Keratinocyte (primary cell): ENCODE measurements around the gene CRLF2. TPM values are rescaled to one million over a fixed set of nuclear protein-coding genes. Genes with fewer than 3 reads are reported as not detected.

Experiments used
- DNase-seq: peaks from one replicate; pipeline ENCODE4 v3.0.0-alpha.2; 2011; ENCODE audit warnings: low read depth, missing footprints, low spot score
- FAIRE-seq: peaks from 2 replicates; lab custom pipeline; 2011; peaks lifted over from hg19 to GRCh38; lab: Jason Lieb, UNC
- H2AFZ ChIP-seq: 2 replicates; pipeline ENCODE4 v1.6.0; 2012; ENCODE audit warnings: low read length, control low read depth, inconsistent platforms; ENCODE audit not compliant: control insufficient read depth
- H3K27ac ChIP-seq: 2 replicates; pipeline ENCODE4 v1.5.1; 2011; ENCODE audit warnings: low read length; ENCODE audit not compliant: control insufficient read depth, insufficient read depth
- H3K27me3 ChIP-seq: 3 replicates; pipeline ENCODE4 v1.6.0; 2011; ENCODE audit warnings: low read length; ENCODE audit not compliant: control insufficient read depth, insufficient read depth; ENCODE audit errors: extremely low read depth
- H3K36me3 ChIP-seq, 2 experiments: 2 replicates in 1 of 2; 3 replicates in 1 of 2; pipeline ENCODE4 v1.5.1; 2011; ENCODE audit warnings: low read length in 2 of 2, mild to moderate bottlenecking in 1 of 2; ENCODE audit not compliant: control insufficient read depth in 2 of 2, insufficient read depth in 2 of 2; ENCODE audit errors: extremely low read depth in 1 of 2
- H3K4me1 ChIP-seq: 3 replicates; pipeline ENCODE4 v1.5.1; 2011; ENCODE audit warnings: low read length; ENCODE audit not compliant: control insufficient read depth, insufficient read depth; ENCODE audit errors: extremely low read depth
- H3K4me2 ChIP-seq: 3 replicates; pipeline ENCODE4 v1.6.0; 2011; ENCODE audit warnings: low read depth, low read length; ENCODE audit not compliant: control insufficient read depth, insufficient read depth; ENCODE audit errors: extremely low read depth
- H3K4me3 ChIP-seq, 3 experiments: fragments of 200-600 bp in 1 of 3; sonication (generic) in 1 of 3; 2 replicates in 2 of 3; 3 replicates in 1 of 3; pipeline ENCODE4 v1.5.1; 2011 to 2016; ENCODE audit warnings: low read length in 3 of 3, mild to moderate bottlenecking in 3 of 3, control low read depth in 2 of 3, inconsistent platforms in 1 of 3, low read depth in 1 of 3, mixed read lengths in 1 of 3, mixed run types in 1 of 3, moderate library complexity in 1 of 3; ENCODE audit not compliant: control insufficient read depth in 2 of 3, insufficient read depth in 2 of 3; ENCODE audit errors: extremely low read depth in 1 of 3
- H3K79me2 ChIP-seq: 2 replicates; pipeline ENCODE4 v1.6.0; 2012; ENCODE audit warnings: low read length; ENCODE audit not compliant: control insufficient read depth, insufficient read depth
- H3K9ac ChIP-seq: 3 replicates; pipeline ENCODE4 v1.6.0; 2011; ENCODE audit warnings: low read length; ENCODE audit not compliant: control insufficient read depth, insufficient read depth; ENCODE audit errors: extremely low read depth
- H3K9me1 ChIP-seq: 3 replicates; pipeline ENCODE4 v1.6.0; 2011; ENCODE audit warnings: low read length; ENCODE audit not compliant: control insufficient read depth, insufficient read depth; ENCODE audit errors: extremely low read depth
- H3K9me3 ChIP-seq: 2 replicates; pipeline ENCODE4 v1.5.1; 2012; ENCODE audit warnings: low read depth, low read length; ENCODE audit not compliant: control insufficient read depth
- H4K20me1 ChIP-seq: 3 replicates; pipeline ENCODE4 v1.6.0; 2011; ENCODE audit warnings: low read length; ENCODE audit not compliant: control insufficient read depth, insufficient read depth; ENCODE audit errors: extremely low read depth
- CTCF ChIP-seq, 3 experiments: IDR thresholded peaks in 1 of 3; conservative IDR thresholded peaks in 1 of 3; optimal IDR thresholded peaks in 1 of 3; 2 replicates in 2 of 3; 3 replicates in 1 of 3; pipeline versions ENCODE3 to v1.5.1; 2011; ENCODE audit warnings: low read length in 3 of 3, mild to moderate bottlenecking in 3 of 3, moderate library complexity in 2 of 3, control low read depth in 1 of 3, inconsistent platforms in 1 of 3; ENCODE audit not compliant: insufficient read depth in 2 of 3; ENCODE audit errors: extremely low read depth in 1 of 3
- EZH2 ChIP-seq: IDR thresholded peaks from one replicate; pipeline ENCODE4 v1.6.1; 2012; ENCODE audit warnings: inconsistent platforms, mild to moderate bottlenecking, low read length, moderate library complexity
- dilution Hi-C: fragments of 300-500 bp; cut with MboI; formaldehyde crosslinking; loops from one replicate; pipeline ENCODE4 v1.7.0; 2020; ENCODE audit warnings: low sequenced_read_pairs; ENCODE audit not compliant: extremely low pct_ligation_motif_present
- polyA plus RNA-seq, 5 experiments: library from polyadenylated mRNA; depleted of rRNA in 3 of 5; stranded (reverse) in 3 of 5; stranded (forward) in 1 of 5; unstranded in 1 of 5; fragments of >200 nt; gene quantifications; 1 replicate in 1 of 5; 2 replicates in 3 of 5; 3 replicates in 1 of 5; pipeline versions ENCODE4 v1.2.1 to v1.2.3, GENCODE V29; 2011 to 2012; ENCODE audit warnings: missing spikeins in 2 of 5, low read depth in 1 of 5, low replicate concordance in 1 of 5

Gene CRLF2
- polyA plus RNA-seq, 1 donor (not counting 4 experiments of a cell fraction or from before 2014, with no cell fraction given), result not detected

- Histone ChIP-seq H3K9me1 (no peaks in the 10 kb centered on the region), H3K4me1 (no peaks in the 10 kb centered on the region), H3K4me3 (no peak overlapping the region), H3K9me3 (peaks cover 2% of the 10 kb centered on the region), H4K20me1 (no peaks in the 10 kb centered on the region), H2AFZ (no peak overlapping the region), H3K79me2 (no peaks in the 10 kb centered on the region), H3K27ac (no peak overlapping the region), H3K9ac (no peak overlapping the region), H3K27me3 (no peaks in the 10 kb centered on the region), H3K4me2 (no peak overlapping the region), H3K36me3 (no peaks in the 10 kb centered on the region)
- no peak for FAIRE-seq
- dilution Hi-C loops, result no loop called here
- TF ChIP-seq EZH2 (no peak), CTCF (optimal IDR thresholded peaks at IDR 0.05 in 1 of 3, IDR thresholded peaks at IDR 0.05 in 1 of 3, conservative IDR thresholded peaks at IDR 0.05 in 1 of 3; ENCODE audit: extremely low read depth in 1 of 3, insufficient read depth in 2 of 3, low read length in 3 of 3) (no peak)
- DNase-seq, result no peak
Observed at GRCh38 chrX:1150569-1151347, 61.7 kb downstream of the CRLF2 start.

- no peak for FAIRE-seq
Observed at GRCh38 chrX:1147611-1148515, 64.6 kb downstream of the CRLF2 start.

More at GRCh38 chrX:1147611-1148515, 64.6 kb downstream of the CRLF2 start:
- Histone ChIP-seq H3K4me3 (no peak overlapping the region), H3K4me2 (no peak overlapping the region), H3K27me3 (no peaks in the 10 kb centered on the region), H3K79me2 (no peaks in the 10 kb centered on the region), H3K36me3 (no peaks in the 10 kb centered on the region), H3K4me1 (no peaks in the 10 kb centered on the region), H3K9me1 (no peaks in the 10 kb centered on the region), H4K20me1 (no peaks in the 10 kb centered on the region), H2AFZ (no peak overlapping the region), H3K9ac (no peak overlapping the region), H3K27ac (no peak overlapping the region), H3K9me3 (peaks cover 3% of the 10 kb centered on the region)
- no peak for DNase-seq
- TF ChIP-seq EZH2 (no peak), CTCF (optimal IDR thresholded peaks at IDR 0.05 in 1 of 3, IDR thresholded peaks at IDR 0.05 in 1 of 3, conservative IDR thresholded peaks at IDR 0.05 in 1 of 3; ENCODE audit: extremely low read depth in 1 of 3, insufficient read depth in 2 of 3, low read length in 3 of 3) (no peak)
- dilution Hi-C loops, result no loop called here
